HepG2 (cell line): Measurements from ENCODE around the gene AJUBA. TPM values are rescaled to one million over a fixed set of nuclear protein-coding genes. Genes with fewer than 3 reads are reported as not detected.

Source experiments
- FOXO1 ChIP-seq: sonication (generic); formaldehyde crosslinking; IDR thresholded peaks from 2 replicates; pipeline ENCODE4 v1.4.0; 2020; ENCODE audit warnings: missing genetic modification reagents
- HMGXB4 ChIP-seq, 2 experiments: sonication (generic) in 1 of 2; formaldehyde crosslinking in 1 of 2; IDR thresholded peaks; 2 replicates each; pipeline versions ENCODE4 v1.4.0 to v1.6.1; 2018 to 2020; ENCODE audit warnings: missing genetic modification reagents in 2 of 2, borderline replicate concordance in 1 of 2, low read depth in 1 of 2, mild to moderate bottlenecking in 1 of 2, missing biosample characterization in 1 of 2
- MAFF ChIP-seq: IDR thresholded peaks from 2 replicates; pipeline ENCODE4 v1.6.1; 2011; ENCODE audit warnings: low read depth, low read length, improper control_type of control experiment
- PHB2 ChIP-seq: fragments of 450-650 bp; IDR thresholded peaks from 2 replicates; pipeline ENCODE4 v1.6.1; 2018; ENCODE audit not compliant: partially characterized antibody
- POLR2G ChIP-seq: fragments of 200-400 bp; formaldehyde crosslinking; IDR thresholded peaks from 2 replicates; pipeline ENCODE4 v1.6.1; 2018; ENCODE audit warnings: mild to moderate bottlenecking, low read depth, low read length, moderate library complexity
- SIX1 ChIP-seq: sonication (generic); formaldehyde crosslinking; IDR thresholded peaks from 2 replicates; pipeline ENCODE4 v1.4.0; 2020; ENCODE audit warnings: missing genetic modification reagents, borderline replicate concordance
- STAG1 ChIP-seq: sonication (generic); formaldehyde crosslinking; IDR thresholded peaks from 2 replicates; pipeline ENCODE4 v1.4.0; 2020; ENCODE audit warnings: missing genetic modification reagents
- STAT6 ChIP-seq: sonication (generic); formaldehyde crosslinking; IDR thresholded peaks from 2 replicates; pipeline ENCODE4 v1.4.0; 2020; ENCODE audit warnings: missing genetic modification reagents, mild to moderate bottlenecking, borderline replicate concordance
- TEAD3 ChIP-seq: optimal IDR thresholded peaks from 2 replicates; pipeline ENCODE3; 2016; ENCODE audit warnings: borderline replicate concordance
- TRAFD1 ChIP-seq: sonication (generic); formaldehyde crosslinking; IDR thresholded peaks from 2 replicates; pipeline ENCODE4 v1.5.1; 2020; ENCODE audit warnings: missing genetic modification reagents, mild to moderate bottlenecking, borderline replicate concordance
- TRIM22 ChIP-seq: fragments of 450-650 bp; IDR thresholded peaks from 2 replicates; pipeline ENCODE4 v1.6.1; 2017
- ZBTB33 ChIP-seq: sonication (generic); formaldehyde crosslinking; IDR thresholded peaks from 2 replicates; pipeline ENCODE4 v1.4.0; 2020; ENCODE audit warnings: missing genetic modification reagents
- ZBTB46 ChIP-seq: sonication (generic); formaldehyde crosslinking; IDR thresholded peaks from 2 replicates; pipeline ENCODE4 v1.4.0; 2020; ENCODE audit warnings: mild to moderate bottlenecking, missing genetic modification reagents, borderline replicate concordance
- ZNF800 ChIP-seq: sonication (generic); formaldehyde crosslinking; IDR thresholded peaks from 2 replicates; pipeline ENCODE4 v1.4.0; 2020; ENCODE audit warnings: missing genetic modification reagents
- polyA plus RNA-seq, 8 experiments: library from polyadenylated mRNA; depleted of rRNA in 3 of 8; stranded (reverse) in 7 of 8; unstranded in 1 of 8; fragments of >200 nt; fragmentation: Illumina TruSeq in 4 of 8; extraction: Trizol in 4 of 8; gene quantifications; 2 replicates each; pipeline versions ENCODE4 v1.2.1 to v1.2.3, GENCODE V29; 2011 to 2016; ENCODE audit warnings: low read depth in 4 of 8, missing spikeins in 1 of 8, mixed read lengths in 1 of 8; ENCODE audit not compliant: insufficient read depth in 1 of 8
- total RNA-seq, 5 experiments: library from RNA; depleted of rRNA; stranded (reverse); fragments of >200 nt; fragmentation: Illumina TruSeq; extraction: Trizol; gene quantifications; 2 replicates each; pipeline ENCODE4 v1.2.3, GENCODE V29; 2016; ENCODE audit warnings: low read depth in 1 of 5

Gene AJUBA
- total and polyA plus RNA-seq, 2 of the 13 experiments (the other 11 are each of a cell fraction or from before 2014, with no cell fraction given) = 157 to 241 TPM

GRCh38 chr14:22985894-22986507 is 3.6 kb upstream of the AJUBA start (continued):
- TF ChIP-seq HMGXB4 (CRISPR knock-in tag; IDR thresholded peaks at IDR 0.05; ENCODE audit: borderline replicate concordance in 1 of 2, low read depth in 1 of 2) (no peak), TRIM22 (no peak), TRAFD1 (CRISPR knock-in tag) (0 out of 2 replicates have a peak, but pooled peaks have one; percentile 44), MAFF (no peak), POLR2G (peak; percentile 14; the same call in 1 of the 2 replicates), ZBTB46 (CRISPR knock-in tag) (no peak), FOXO1 (CRISPR knock-in tag) (no peak), SIX1 (no peak), STAT6 (peak; percentile 91; the same call in 1 of the 2 replicates), ZNF800 (CRISPR knock-in tag) (no peak), STAG1 (CRISPR knock-in tag) (no peak), ZBTB33 (no peak), TEAD3 (CRISPR knock-in tag) (peak; percentile 26), PHB2 (no peak)
